MM.1S (cell line): Measurements from ENCODE around the gene PLD3.

ENCODE experiments used
- DNase-seq: peaks from one replicate; pipeline ENCODE4 v3.0.0-alpha.2; 2015
- H2AFZ ChIP-seq: fragments of 300-600 bp; sonication (generic); 2 replicates; pipeline ENCODE4 v1.6.0; 2016; ENCODE audit warnings: antibody characterized with exemption, low read length
- H3F3A ChIP-seq: fragments of 300-600 bp; sonication (generic); 2 replicates; pipeline ENCODE4 v1.6.1; 2016; ENCODE audit warnings: mild to moderate bottlenecking, antibody characterized with exemption, low read length, moderate library complexity, mixed read lengths; ENCODE audit not compliant: insufficient read depth
- H3K27ac ChIP-seq: fragments of 300-600 bp; sonication (generic); 2 replicates; pipeline ENCODE4 v1.5.1; 2016; ENCODE audit warnings: mild to moderate bottlenecking, low read length
- H3K27me3 ChIP-seq: fragments of 300-600 bp; sonication (generic); replicated peaks from 2 replicates; pipeline ENCODE4 v1.6.0; 2016; ENCODE audit warnings: low read length; ENCODE audit not compliant: insufficient read depth
- H3K36me3 ChIP-seq: fragments of 300-600 bp; sonication (generic); replicated peaks from 2 replicates; pipeline ENCODE4 v1.6.1; 2016; ENCODE audit warnings: mild to moderate bottlenecking, low read length, mixed read lengths; ENCODE audit not compliant: insufficient read depth
- H3K4me1 ChIP-seq: fragments of 300-600 bp; sonication (generic); 2 replicates; pipeline ENCODE4 v1.6.1; 2016; ENCODE audit warnings: low read length, mixed read lengths
- H3K4me2 ChIP-seq: fragments of 300-600 bp; sonication (generic); 2 replicates; pipeline ENCODE4 v1.6.0; 2016; ENCODE audit warnings: low read depth, low read length
- H3K4me3 ChIP-seq: fragments of 300-600 bp; sonication (generic); 2 replicates; pipeline ENCODE4 v1.5.1; 2016; ENCODE audit warnings: low read length, mixed read lengths
- H3K79me2 ChIP-seq: fragments of 300-600 bp; sonication (generic); 2 replicates; pipeline ENCODE4 v1.6.1; 2016; ENCODE audit warnings: mixed run types, low read length, mixed read lengths
- H3K9ac ChIP-seq: fragments of 300-600 bp; sonication (generic); 2 replicates; pipeline ENCODE4 v1.6.1; 2016; ENCODE audit warnings: low read length, mixed read lengths
- H3K9me2 ChIP-seq: fragments of 300-600 bp; sonication (generic); replicated peaks from 2 replicates; pipeline ENCODE4 v1.6.1; 2016; ENCODE audit warnings: mild to moderate bottlenecking, low read length, mixed read lengths; ENCODE audit not compliant: insufficient read depth
- H3K9me3 ChIP-seq: fragments of 300-600 bp; sonication (generic); replicated peaks from 2 replicates; pipeline ENCODE4 v1.6.1; 2016; ENCODE audit warnings: mild to moderate bottlenecking, low read length, mixed read lengths; ENCODE audit not compliant: insufficient read depth
- H4K20me1 ChIP-seq: fragments of 300-600 bp; sonication (generic); 2 replicates; pipeline ENCODE4 v1.6.1; 2016; ENCODE audit warnings: mild to moderate bottlenecking, low read length, moderate library complexity, mixed read lengths; ENCODE audit not compliant: insufficient read depth
- EZH2 ChIP-seq: fragments of 300-600 bp; sonication (generic); optimal IDR thresholded peaks from 2 replicates; pipeline ENCODE3; 2017; ENCODE audit warnings: low read depth, mild to moderate bottlenecking, antibody characterized with exemption, low read length, mixed read lengths
- EZH2phosphoT487 ChIP-seq: fragments of 300-600 bp; sonication (generic); IDR thresholded peaks from 2 replicates; pipeline ENCODE4 v1.6.1; 2018; ENCODE audit warnings: antibody characterized with exemption, low read length
- TF ChIP-seq, protein P1 (sequence below): fragments of 300-600 bp; sonication (generic); IDR thresholded peaks from 2 replicates; pipeline ENCODE4 v1.5.1; 2016; ENCODE audit warnings: antibody characterized with exemption, low read length, mixed read lengths

Gene PLD3

DNA sequence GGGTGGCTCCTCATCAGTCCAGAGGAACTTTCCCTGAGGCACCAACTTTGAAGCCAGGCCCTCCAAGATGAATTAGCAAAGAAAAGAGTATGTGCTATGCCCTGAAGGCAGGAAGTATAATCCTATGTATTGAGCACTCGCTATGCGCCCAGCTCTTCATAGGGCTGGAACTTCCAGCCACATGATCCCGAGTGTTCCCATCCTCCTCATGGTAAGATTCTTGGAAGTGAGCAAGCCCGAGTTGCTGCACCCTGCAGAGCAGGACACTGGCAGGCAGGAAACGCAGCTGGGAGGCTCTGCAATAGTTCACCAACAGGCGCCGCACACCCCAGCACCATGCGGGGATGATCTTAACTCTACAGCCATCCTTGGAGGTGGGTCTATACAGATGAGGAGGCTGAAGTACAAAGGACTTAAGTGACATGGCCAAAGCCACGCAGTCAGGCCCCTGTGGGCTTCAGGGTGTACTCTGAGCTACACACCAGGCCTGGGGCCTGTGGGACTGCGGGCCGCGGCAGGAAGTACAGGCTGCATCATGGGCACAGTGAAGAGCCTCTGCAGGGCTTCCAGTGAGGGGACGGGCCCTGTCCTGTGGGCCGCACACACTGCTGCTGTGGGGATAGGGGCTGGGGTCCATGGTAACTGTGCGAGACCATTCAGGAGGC is 25.4 kb upstream of the PLD3 start:
- Histone ChIP-seq H3F3A (no peaks in the 10 kb centered on the region), H4K20me1 (no peaks in the 10 kb centered on the region), H3K27me3 (no peaks in the 10 kb centered on the region), H3K27ac (no peak overlapping the region), H3K4me1 (no peaks in the 10 kb centered on the region), H3K9ac (no peak overlapping the region), H3K9me2 (no peaks in the 10 kb centered on the region), H3K9me3 (no peaks in the 10 kb centered on the region), H3K4me2 (no peak overlapping the region), H3K36me3 (no peaks in the 10 kb centered on the region; the same call in 1 of the 2 replicates), H2AFZ (no peak overlapping the region), H3K4me3 (no peak overlapping the region), H3K79me2 (no peaks in the 10 kb centered on the region)
- no peak for TF ChIP-seq EZH2phosphoT487
- TF ChIP-seq, protein P1, sequence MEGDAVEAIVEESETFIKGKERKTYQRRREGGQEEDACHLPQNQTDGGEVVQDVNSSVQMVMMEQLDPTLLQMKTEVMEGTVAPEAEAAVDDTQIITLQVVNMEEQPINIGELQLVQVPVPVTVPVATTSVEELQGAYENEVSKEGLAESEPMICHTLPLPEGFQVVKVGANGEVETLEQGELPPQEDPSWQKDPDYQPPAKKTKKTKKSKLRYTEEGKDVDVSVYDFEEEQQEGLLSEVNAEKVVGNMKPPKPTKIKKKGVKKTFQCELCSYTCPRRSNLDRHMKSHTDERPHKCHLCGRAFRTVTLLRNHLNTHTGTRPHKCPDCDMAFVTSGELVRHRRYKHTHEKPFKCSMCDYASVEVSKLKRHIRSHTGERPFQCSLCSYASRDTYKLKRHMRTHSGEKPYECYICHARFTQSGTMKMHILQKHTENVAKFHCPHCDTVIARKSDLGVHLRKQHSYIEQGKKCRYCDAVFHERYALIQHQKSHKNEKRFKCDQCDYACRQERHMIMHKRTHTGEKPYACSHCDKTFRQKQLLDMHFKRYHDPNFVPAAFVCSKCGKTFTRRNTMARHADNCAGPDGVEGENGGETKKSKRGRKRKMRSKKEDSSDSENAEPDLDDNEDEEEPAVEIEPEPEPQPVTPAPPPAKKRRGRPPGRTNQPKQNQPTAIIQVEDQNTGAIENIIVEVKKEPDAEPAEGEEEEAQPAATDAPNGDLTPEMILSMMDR, result no peak
- no peak for TF ChIP-seq EZH2
- no peak for DNase-seq

GRCh38 chr19:40323705-40324104 is 24.8 kb upstream of the PLD3 start:
- H3K4me1 ChIP-seq, result no peaks in the 10 kb centered on the region
- no peaks in the 10 kb centered on the region for H3F3A ChIP-seq
- no peaks in the 10 kb centered on the region; the same call in 1 of the 2 replicates for H3K36me3 ChIP-seq
- no peaks in the 10 kb centered on the region for H4K20me1 ChIP-seq
- no peaks in the 10 kb centered on the region for H3K9me2 ChIP-seq
- no peak overlapping the region for H3K4me3 ChIP-seq
- H3K4me2 ChIP-seq, result no peak overlapping the region
- no peak overlapping the region for H3K27ac ChIP-seq
- H3K79me2 ChIP-seq, result no peaks in the 10 kb centered on the region
- TF ChIP-seq EZH2phosphoT487 (no peak), EZH2 (no peak)
- TF ChIP-seq, protein P1, result no peak
- DNase-seq, result no peak
- no peak overlapping the region for H2AFZ ChIP-seq
- H3K27me3 ChIP-seq, result no peaks in the 10 kb centered on the region
- H3K9ac ChIP-seq, result no peak overlapping the region
- H3K9me3 ChIP-seq, result no peaks in the 10 kb centered on the region

DNA sequence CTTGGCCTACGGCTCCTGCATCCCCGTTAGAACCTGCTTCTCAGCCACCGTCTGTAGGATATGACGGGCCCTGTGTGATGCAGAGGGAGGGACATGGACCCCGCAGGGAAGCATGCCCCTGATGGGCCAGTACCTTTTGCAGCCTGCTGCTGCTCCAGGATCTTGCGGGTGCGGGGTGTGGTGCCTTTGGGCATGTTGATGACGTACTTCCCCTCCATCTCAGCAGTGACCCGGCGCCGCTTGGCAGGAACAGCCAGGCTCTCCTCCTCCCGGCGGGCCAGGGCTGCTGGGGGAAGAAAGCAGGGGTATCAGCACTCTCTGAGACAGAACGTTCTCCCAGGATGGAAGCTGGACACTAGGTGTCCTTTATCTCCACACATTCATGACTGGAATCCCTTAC is 22.3 kb upstream of the PLD3 start:
- Histone ChIP-seq H4K20me1 (no peaks in the 10 kb centered on the region), H3K9me3 (no peaks in the 10 kb centered on the region), H3K9me2 (no peaks in the 10 kb centered on the region), H3F3A (no peaks in the 10 kb centered on the region), H3K79me2 (no peaks in the 10 kb centered on the region), H3K9ac (no peak overlapping the region), H3K27me3 (no peaks in the 10 kb centered on the region), H3K4me1 (no peaks in the 10 kb centered on the region), H3K36me3 (no peaks in the 10 kb centered on the region; the same call in 1 of the 2 replicates), H3K27ac (no peak overlapping the region), H3K4me2 (no peak overlapping the region), H2AFZ (no peak overlapping the region), H3K4me3 (no peak overlapping the region)
- no peak for DNase-seq
- TF ChIP-seq EZH2phosphoT487, result no peak
- TF ChIP-seq EZH2, result no peak
- TF ChIP-seq, protein P1, result no peak
